Cardiac fibroblast (primary cell): ENCODE data around the gene JPH4.

Experiments
- DNase-seq, 2 donors: peaks; one replicate each; pipeline versions ENCODE4 v3.0.0 to v3.0.0-alpha.2; 2010; ENCODE audit warnings: low read depth in 2 of 2
- H3K4me3 ChIP-seq, 2 donors: replicated peaks in 1 of 2; 1 replicate in 1 of 2; 2 replicates in 1 of 2; pipeline ENCODE4 v1.5.1; 2011; ENCODE audit warnings: low read depth in 2 of 2, low read length in 2 of 2, mild to moderate bottlenecking in 2 of 2, moderate library complexity in 1 of 2
- TF ChIP-seq, protein P1 (sequence below): IDR thresholded peaks from one replicate; pipeline ENCODE4 v1.5.1; 2011; ENCODE audit warnings: low read depth, mild to moderate bottlenecking, low read length, inconsistent platforms

The JPH4 gene

DNA sequence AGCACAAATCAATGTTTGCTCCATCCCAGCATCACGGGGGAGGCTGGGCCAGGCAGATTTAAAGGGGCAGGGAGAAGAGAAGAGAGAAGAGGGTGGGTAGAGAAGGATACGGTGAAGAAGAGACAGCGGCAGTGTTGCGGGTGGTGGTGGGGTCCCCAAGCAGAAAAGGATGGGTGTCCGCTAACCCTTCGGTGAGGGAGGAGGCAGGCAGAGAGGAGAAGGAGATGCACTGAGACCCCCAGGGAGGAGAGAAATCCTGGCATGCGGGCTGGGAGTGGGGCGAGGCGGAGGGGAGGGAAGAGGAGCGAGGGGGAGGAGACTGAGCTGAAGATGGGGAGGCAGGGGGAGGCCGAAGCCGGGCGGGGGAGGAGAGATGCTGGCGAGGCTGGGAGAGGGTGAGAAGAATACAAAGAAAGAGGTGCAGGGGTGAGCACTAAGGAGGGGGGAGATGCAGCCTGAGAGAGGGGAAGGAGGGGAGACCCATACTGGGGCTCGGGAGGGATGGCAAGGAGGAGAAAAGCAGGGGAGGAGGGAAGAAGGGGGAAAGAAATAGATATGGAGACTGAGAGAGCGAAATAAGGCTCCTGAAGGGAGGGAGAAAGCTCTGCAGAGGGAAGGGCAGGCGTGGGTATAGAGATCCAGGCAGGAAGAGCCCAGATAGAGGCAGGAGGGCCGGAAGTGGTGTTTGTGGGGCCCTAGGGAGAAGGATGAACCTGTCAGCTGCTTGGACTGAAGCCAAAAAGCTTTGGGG, at the start of gene JPH4:
JPH4 (minus strand) TSS at position 231 of the 751 bp plus-strand sequence. CDS start 1,337 bp downstream, outside the sequence.
- no peak for DNase-seq
- no peak within 1 kb of the TSS for H3K4me3 ChIP-seq
- TF ChIP-seq, protein P1, sequence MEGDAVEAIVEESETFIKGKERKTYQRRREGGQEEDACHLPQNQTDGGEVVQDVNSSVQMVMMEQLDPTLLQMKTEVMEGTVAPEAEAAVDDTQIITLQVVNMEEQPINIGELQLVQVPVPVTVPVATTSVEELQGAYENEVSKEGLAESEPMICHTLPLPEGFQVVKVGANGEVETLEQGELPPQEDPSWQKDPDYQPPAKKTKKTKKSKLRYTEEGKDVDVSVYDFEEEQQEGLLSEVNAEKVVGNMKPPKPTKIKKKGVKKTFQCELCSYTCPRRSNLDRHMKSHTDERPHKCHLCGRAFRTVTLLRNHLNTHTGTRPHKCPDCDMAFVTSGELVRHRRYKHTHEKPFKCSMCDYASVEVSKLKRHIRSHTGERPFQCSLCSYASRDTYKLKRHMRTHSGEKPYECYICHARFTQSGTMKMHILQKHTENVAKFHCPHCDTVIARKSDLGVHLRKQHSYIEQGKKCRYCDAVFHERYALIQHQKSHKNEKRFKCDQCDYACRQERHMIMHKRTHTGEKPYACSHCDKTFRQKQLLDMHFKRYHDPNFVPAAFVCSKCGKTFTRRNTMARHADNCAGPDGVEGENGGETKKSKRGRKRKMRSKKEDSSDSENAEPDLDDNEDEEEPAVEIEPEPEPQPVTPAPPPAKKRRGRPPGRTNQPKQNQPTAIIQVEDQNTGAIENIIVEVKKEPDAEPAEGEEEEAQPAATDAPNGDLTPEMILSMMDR, result no peak

DNA sequence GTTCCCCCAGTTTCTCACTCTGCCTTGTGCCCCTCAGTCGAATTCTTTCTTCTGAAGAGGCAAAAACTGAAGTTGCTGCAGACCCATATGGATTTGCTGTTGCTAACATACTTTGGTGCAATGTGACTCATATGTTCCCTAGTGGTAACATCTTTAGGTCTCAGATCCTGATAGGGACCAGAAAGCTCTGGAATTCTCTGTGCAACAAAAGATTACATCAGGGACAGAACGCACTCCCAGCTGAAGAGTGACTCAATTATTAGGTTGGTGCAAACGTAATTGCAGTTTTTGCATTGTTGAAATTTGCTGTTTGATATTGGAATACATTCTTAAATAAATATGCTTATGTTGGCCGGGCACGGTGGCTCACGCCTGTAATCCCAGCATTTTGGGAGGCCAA, 49.4 kb upstream of the JPH4 start:
- H3K4me3 ChIP-seq, result no peak overlapping the region
- peak in 1 of 2 donors; percentile 16 for DNase-seq
- TF ChIP-seq, protein P1, result no peak

DNA sequence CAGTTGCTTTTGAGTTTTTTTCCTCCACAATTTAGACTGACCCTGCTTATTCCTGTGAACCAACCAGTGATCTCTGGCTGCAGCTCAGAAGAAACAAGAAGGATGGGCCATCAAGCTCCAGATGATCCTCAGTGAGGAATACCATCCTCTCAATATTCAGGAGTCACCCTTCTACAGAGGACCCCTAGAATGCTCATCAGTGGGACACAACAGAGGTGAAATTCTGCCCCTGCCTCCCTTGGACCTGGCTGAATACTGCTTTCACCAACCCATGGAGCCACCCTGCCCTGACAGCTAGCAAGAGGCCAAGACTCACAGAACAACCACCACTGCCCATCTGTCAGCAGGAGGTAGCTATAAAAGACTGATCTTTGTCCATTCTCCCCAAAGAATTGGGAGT, 48.4 kb upstream of the JPH4 start:
- TF ChIP-seq, protein P1, result no peak
- DNase-seq, result no peak
- H3K4me3 ChIP-seq, result no peak overlapping the region

DNA sequence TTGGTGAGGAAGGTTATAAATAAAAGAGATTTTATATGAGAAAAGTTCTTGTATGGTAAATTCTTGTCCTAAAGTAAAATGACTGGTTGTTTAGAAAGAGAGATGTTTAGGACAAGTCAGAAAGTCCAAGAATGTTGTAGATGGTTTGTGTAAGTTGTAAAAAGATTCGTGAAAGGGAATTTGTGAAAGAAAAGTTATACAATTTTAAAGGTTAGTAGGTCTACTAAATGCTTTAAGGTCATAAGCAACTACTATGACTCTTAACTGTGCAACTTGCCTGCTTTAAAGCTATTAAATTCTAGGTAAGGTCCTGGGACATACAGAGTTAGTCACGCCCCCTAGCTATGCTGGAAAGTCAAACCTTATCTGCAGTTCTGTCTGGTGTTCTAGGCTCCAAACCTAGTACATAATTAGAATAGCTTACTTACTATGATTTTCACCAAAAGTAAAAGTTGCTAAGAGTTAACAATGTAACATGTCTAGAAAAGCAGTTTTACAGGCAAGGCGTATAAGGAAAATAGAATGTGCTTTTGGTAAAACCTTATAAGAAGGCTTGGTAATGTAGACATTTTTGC, 46.3 kb upstream of the JPH4 start:
- no peak overlapping the region for H3K4me3 ChIP-seq
- TF ChIP-seq, protein P1, result no peak
- DNase-seq, result no peak

DNA sequence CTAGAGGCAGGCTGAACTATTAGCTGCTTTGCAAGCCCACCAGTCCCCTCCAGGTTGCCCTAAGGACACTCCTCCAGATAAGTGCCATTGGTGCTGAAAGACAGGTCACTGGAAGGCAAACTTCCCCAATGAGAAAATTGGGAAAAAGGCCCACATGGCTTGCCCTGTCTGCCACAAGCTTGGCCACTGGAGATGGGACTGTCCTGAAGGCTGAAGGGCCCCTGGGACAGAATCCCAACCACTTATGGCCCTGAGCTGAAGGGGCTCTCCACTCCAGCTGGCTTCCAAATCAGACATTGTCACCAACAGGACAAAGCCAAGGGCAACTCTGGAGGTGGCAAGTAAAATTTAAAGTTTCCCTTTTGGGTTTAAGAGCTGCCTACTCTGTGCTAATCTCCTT, 45.4 kb upstream of the JPH4 start:
- TF ChIP-seq, protein P1, result no peak
- no peak for DNase-seq

DNA sequence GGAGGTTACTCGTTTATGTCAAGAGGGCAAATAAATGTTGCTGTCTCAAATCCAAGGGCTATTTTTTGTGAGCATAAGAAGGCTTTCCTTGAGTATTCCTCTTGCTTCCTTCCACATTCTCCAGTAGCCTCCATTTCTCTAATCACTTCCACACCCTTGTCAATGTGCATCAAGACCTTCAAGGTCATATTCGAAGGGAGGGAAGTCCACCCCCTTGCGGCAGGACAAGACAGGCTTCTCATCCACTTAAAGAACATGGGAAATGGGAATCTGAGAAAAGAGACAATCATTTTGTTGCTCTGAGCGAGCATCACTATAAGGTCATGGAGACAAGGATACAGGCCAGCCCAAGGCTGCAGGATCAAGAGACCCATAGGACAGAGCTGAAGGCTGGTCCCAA, 44.4 kb upstream of the JPH4 start:
- DNase-seq, result no peak
- TF ChIP-seq, protein P1, result no peak
- H3K4me3 ChIP-seq, result no peak overlapping the region

More for the DNA sequence above, 45.4 kb upstream of the JPH4 start:
- H3K4me3 ChIP-seq, result no peak overlapping the region
